ENCODE measurements around the gene SH2D3A.

- TF ChIP-seq CTCF (conservative IDR thresholded peaks at IDR 0.05; ENCODE audit: low read depth, low read length) (no peak), POLR2A (IDR thresholded peaks at IDR 0.05; ENCODE audit: low read depth, low read length) (no peak), BHLHE40 (IDR thresholded peaks at IDR 0.05; ENCODE audit: low read depth, low read length) (no peak), FOS (IDR thresholded peaks at IDR 0.05; ENCODE audit: low read depth, low read length) (no peak), RFX5 (IDR thresholded peaks at IDR 0.05; ENCODE audit: low read depth, low read length) (no peak), USF2 (IDR thresholded peaks at IDR 0.05; ENCODE audit: low read depth, low read length) (no peak)
These were observed 44.1 kb upstream of the SH2D3A start for GRCh38 chr19:6811378-6811777.

Measured in IMR-90 (cell line).